Liver (tissue), 9 donors: ENCODE measurements around the gene USH1G. TPM values are rescaled to one million over a fixed set of nuclear protein-coding genes. Genes with fewer than 3 reads are reported as not detected.

Experiments
- DNase-seq: peaks from one replicate; pipeline ENCODE4 v3.0.0-alpha.2; 2017; ENCODE audit warnings: low spot score
- H3K27ac ChIP-seq, 2 donors: one replicate each; pipeline ENCODE4 v1.7.0; 2013; ENCODE audit warnings: inconsistent platforms in 2 of 2, low read length in 2 of 2, control low read depth in 1 of 2, low read depth in 1 of 2, mild to moderate bottlenecking in 1 of 2
- H3K27me3 ChIP-seq, 4 donors: one replicate each; pipeline versions ENCODE4 v1.6.1 to v1.7.0; 2013; ENCODE audit warnings: low read length in 3 of 4, inconsistent platforms in 1 of 4, mild to moderate bottlenecking in 1 of 4, moderate library complexity in 1 of 4; ENCODE audit not compliant: control insufficient read depth in 4 of 4, insufficient read depth in 4 of 4
- H3K36me3 ChIP-seq, 4 donors: one replicate each; pipeline versions ENCODE4 v1.6.1 to v1.7.0; 2013; ENCODE audit warnings: low read length in 3 of 4, mild to moderate bottlenecking in 3 of 4, low read depth in 1 of 4, moderate library complexity in 1 of 4; ENCODE audit not compliant: control insufficient read depth in 4 of 4, insufficient read depth in 3 of 4
- H3K4me1 ChIP-seq, 4 donors: one replicate each; pipeline versions ENCODE4 v1.6.1 to v1.7.0; 2013; ENCODE audit warnings: low read length in 3 of 4, mild to moderate bottlenecking in 3 of 4, moderate library complexity in 1 of 4; ENCODE audit not compliant: control insufficient read depth in 4 of 4, insufficient read depth in 4 of 4
- H3K4me3 ChIP-seq, 3 donors: one replicate each; pipeline versions ENCODE4 v1.6.1 to v1.7.0; 2013; ENCODE audit warnings: low read length in 3 of 3, control low read depth in 1 of 3, low read depth in 1 of 3, mild to moderate bottlenecking in 1 of 3
- H3K9ac ChIP-seq, 2 donors: one replicate each; pipeline ENCODE4 v1.7.0; 2013; ENCODE audit warnings: low read length in 2 of 2, mild to moderate bottlenecking in 2 of 2, moderate library complexity in 2 of 2, control low read depth in 1 of 2, low read depth in 1 of 2
- H3K9me3 ChIP-seq, 4 donors: one replicate each; pipeline versions ENCODE4 v1.6.1 to v1.7.0; 2013; ENCODE audit warnings: low read length in 3 of 4; ENCODE audit not compliant: control insufficient read depth in 4 of 4
- FOXA1 ChIP-seq: IDR thresholded peaks from 2 replicates; pipeline ENCODE4 v1.6.1; 2016; ENCODE audit warnings: antibody characterized with exemption
- GABPA ChIP-seq, 2 donors: IDR thresholded peaks in 1 of 2; conservative IDR thresholded peaks in 1 of 2; 2 replicates each; pipeline ENCODE4 v1.6.1; 2016; ENCODE audit warnings: antibody characterized with exemption in 2 of 2, mild to moderate bottlenecking in 1 of 2, moderate library complexity in 1 of 2
- HNF4A ChIP-seq, 2 donors: conservative IDR thresholded peaks; 2 replicates each; pipeline ENCODE4 v1.6.1; 2016; ENCODE audit warnings: antibody characterized with exemption in 2 of 2, mild to moderate bottlenecking in 2 of 2
- JUND ChIP-seq, 2 donors: IDR thresholded peaks; 2 replicates each; pipeline ENCODE4 v1.6.1; 2016; ENCODE audit warnings: antibody characterized with exemption in 2 of 2
- NR2F2 ChIP-seq: IDR thresholded peaks from 2 replicates; pipeline ENCODE4 v1.6.1; 2016; ENCODE audit warnings: antibody characterized with exemption
- RAD21 ChIP-seq, 2 donors: IDR thresholded peaks; 2 replicates each; pipeline ENCODE4 v1.6.1; 2016; ENCODE audit warnings: antibody characterized with exemption in 2 of 2, mild to moderate bottlenecking in 2 of 2
- SP1 ChIP-seq: IDR thresholded peaks from 2 replicates; pipeline ENCODE4 v1.6.1; 2018; ENCODE audit warnings: antibody characterized with exemption, mild to moderate bottlenecking
- YY1 ChIP-seq: IDR thresholded peaks from 2 replicates; pipeline ENCODE4 v1.6.1; 2016; ENCODE audit warnings: antibody characterized with exemption, mild to moderate bottlenecking
- WGBS: extraction: QIAGEN DNeasy Blood & Tissue Kit; methylation state at CpG from one replicate; pipeline ENCODE4 v1.1.7; 2013; 5-methylcytosine and 5-hydroxymethylcytosine counted together
- polyA plus RNA-seq, 2 donors: library from polyadenylated mRNA; stranded (reverse) in 1 of 2; unstranded in 1 of 2; fragments of 200-250 nt in 1 of 2; fragments of >200 nt in 1 of 2; fragmentation: Nextera tagmentation in 1 of 2; extraction: Ambion mirVana in 1 of 2; gene quantifications; one replicate each; pipeline versions ENCODE4 v1.2.1 to v1.2.3, GENCODE V29; 2013 to 2015
- total RNA-seq, 2 donors: library from RNA; depleted of rRNA; stranded (reverse); fragments of >200 nt; gene quantifications; one replicate each; pipeline ENCODE4 v1.2.3, GENCODE V29; 2014
- TF ChIP-seq, protein P1 (sequence below): IDR thresholded peaks from 2 replicates; pipeline ENCODE4 v1.6.1; 2016; ENCODE audit warnings: antibody characterized with exemption
- TF ChIP-seq, protein P2 (sequence below): IDR thresholded peaks from 2 replicates; pipeline ENCODE4 v1.6.1; 2016; ENCODE audit warnings: antibody characterized with exemption, mild to moderate bottlenecking
- donor health status: healthy.
- donor health status: healthy.
- donor health status: healthy.
- donor health status: healthy.
- donor health status: healthy.

USH1G gene
- total and polyA plus RNA-seq, 4 donors = under 0.01 TPM; not detected in 3

DNA sequence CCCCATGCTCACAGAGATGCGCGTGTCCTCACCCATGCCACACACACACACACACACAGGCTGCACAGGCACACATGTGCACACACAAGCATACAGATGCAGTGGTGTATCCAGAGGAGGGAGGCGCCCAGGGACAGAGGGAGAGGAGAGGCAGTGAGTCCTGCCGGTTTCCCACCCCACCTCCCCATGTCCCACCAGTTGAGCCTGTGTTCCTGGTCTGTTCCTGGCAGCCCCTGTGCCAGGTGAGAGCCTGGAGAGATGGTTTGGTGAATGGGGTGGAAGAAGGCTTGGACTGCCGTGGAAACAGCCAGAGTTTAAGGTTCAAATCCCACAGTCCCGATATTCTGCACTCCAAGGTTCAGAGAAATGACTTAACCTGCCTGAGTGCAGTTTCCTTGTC is 19.4 kb downstream of the USH1G start:
- H3K27me3 ChIP-seq = peaks cover 0 to 3% (median under 1%) of the 10 kb centered on the region in 4 donors
- no peaks in the 10 kb centered on the region for H3K36me3 ChIP-seq
- DNase-seq = no peak
- H3K27ac ChIP-seq = no peak overlapping the region
- no peaks in the 10 kb centered on the region for H3K4me1 ChIP-seq
- TF ChIP-seq, protein P1, sequence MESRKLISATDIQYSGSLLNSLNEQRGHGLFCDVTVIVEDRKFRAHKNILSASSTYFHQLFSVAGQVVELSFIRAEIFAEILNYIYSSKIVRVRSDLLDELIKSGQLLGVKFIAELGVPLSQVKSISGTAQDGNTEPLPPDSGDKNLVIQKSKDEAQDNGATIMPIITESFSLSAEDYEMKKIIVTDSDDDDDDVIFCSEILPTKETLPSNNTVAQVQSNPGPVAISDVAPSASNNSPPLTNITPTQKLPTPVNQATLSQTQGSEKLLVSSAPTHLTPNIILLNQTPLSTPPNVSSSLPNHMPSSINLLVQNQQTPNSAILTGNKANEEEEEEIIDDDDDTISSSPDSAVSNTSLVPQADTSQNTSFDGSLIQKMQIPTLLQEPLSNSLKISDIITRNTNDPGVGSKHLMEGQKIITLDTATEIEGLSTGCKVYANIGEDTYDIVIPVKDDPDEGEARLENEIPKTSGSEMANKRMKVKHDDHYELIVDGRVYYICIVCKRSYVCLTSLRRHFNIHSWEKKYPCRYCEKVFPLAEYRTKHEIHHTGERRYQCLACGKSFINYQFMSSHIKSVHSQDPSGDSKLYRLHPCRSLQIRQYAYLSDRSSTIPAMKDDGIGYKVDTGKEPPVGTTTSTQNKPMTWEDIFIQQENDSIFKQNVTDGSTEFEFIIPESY = no peak
- no peak for TF ChIP-seq FOXA1
- no peak for TF ChIP-seq YY1
- no peak for TF ChIP-seq SP1
- TF ChIP-seq RAD21 (IDR thresholded peaks at IDR 0.05) = no peak
- no peak for TF ChIP-seq NR2F2
- TF ChIP-seq, protein P2, sequence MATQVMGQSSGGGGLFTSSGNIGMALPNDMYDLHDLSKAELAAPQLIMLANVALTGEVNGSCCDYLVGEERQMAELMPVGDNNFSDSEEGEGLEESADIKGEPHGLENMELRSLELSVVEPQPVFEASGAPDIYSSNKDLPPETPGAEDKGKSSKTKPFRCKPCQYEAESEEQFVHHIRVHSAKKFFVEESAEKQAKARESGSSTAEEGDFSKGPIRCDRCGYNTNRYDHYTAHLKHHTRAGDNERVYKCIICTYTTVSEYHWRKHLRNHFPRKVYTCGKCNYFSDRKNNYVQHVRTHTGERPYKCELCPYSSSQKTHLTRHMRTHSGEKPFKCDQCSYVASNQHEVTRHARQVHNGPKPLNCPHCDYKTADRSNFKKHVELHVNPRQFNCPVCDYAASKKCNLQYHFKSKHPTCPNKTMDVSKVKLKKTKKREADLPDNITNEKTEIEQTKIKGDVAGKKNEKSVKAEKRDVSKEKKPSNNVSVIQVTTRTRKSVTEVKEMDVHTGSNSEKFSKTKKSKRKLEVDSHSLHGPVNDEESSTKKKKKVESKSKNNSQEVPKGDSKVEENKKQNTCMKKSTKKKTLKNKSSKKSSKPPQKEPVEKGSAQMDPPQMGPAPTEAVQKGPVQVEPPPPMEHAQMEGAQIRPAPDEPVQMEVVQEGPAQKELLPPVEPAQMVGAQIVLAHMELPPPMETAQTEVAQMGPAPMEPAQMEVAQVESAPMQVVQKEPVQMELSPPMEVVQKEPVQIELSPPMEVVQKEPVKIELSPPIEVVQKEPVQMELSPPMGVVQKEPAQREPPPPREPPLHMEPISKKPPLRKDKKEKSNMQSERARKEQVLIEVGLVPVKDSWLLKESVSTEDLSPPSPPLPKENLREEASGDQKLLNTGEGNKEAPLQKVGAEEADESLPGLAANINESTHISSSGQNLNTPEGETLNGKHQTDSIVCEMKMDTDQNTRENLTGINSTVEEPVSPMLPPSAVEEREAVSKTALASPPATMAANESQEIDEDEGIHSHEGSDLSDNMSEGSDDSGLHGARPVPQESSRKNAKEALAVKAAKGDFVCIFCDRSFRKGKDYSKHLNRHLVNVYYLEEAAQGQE = no peak
- TF ChIP-seq HNF4A (conservative IDR thresholded peaks at IDR 0.05) = no peak
- no peak overlapping the region for H3K4me3 ChIP-seq
- H3K9ac ChIP-seq = no peak overlapping the region
- no peaks in the 10 kb centered on the region for H3K9me3 ChIP-seq
- 67% methylated on average over 6 of the region's 6 CpGs for WGBS

DNA sequence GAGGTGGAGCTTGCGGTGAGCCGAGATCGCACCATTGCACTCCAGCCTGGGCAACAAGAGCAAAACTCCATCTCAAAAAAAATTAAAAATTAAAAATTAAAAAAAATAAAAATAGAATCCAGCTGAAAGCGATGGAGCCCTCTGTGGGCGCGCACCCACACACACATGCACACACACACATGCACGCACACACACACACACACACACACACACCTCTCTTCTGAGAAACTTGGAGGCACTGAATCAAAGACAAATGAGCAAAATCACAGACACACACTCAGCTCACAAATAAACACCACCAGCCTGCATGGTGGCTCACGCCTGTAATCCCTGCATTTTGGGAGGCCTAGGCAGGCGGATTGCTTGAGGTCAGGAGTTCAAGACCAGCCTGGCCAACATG is 20.0 kb downstream of the USH1G start:
- DNase-seq = no peak
- WGBS = 83% methylated on average over 9 of the region's 9 CpGs
- Histone ChIP-seq H3K9ac (no peak overlapping the region), H3K27me3 (peaks cover 0 to 3% (median under 1%) of the 10 kb centered on the region in 4 donors), H3K4me3 (no peak overlapping the region), H3K4me1 (no peaks in the 10 kb centered on the region), H3K27ac (no peak overlapping the region), H3K9me3 (no peaks in the 10 kb centered on the region), H3K36me3 (no peaks in the 10 kb centered on the region)
- TF ChIP-seq GABPA (IDR thresholded peaks at IDR 0.05 in 1 of 2, conservative IDR thresholded peaks at IDR 0.05 in 1 of 2) = no peak

DNA sequence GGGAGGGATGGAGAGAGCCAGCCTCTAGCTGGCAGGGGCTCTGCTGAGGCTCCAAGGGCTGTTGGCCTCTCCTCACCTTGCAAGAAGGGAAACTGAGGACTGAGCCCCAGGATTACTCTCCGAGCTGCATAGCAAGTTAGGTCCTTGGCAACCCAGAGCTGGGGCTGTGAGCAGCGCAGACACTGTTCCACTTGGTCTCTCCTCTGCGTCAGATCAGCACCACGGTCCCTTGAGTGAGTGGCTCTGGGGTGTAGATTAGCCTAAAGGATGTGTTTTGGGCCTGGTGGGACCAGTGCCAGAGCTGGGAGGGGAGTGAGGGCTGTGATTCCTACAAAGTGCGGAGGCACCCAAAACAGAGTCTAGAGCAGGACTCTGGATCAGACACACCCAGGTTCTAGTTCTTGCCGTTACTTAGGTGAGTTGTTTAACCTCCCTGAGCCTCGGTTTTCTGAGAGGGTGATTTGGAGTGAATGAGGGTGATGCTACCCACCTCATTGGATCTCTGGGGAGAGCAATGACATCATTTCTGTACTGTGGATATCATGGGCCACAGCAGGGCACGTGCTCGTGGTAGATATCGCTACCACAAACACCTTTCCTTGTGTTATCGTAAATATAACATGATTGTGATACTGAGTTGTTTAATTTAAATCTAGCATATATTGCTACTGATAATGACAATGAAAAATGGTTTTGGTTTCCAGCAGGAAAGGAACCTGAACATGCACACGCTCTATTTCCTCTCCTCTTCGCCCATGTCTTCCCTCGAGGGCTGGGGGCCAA is 21.5 kb downstream of the USH1G start:
- H3K9ac ChIP-seq = no peak overlapping the region
- H3K27me3 ChIP-seq = peaks cover 0 to 3% (median under 1%) of the 10 kb centered on the region in 4 donors
- H3K27ac ChIP-seq = no peak overlapping the region
- no peak overlapping the region for H3K4me3 ChIP-seq
- DNase-seq = no peak
- H3K4me1 ChIP-seq = no peaks in the 10 kb centered on the region
- H3K36me3 ChIP-seq = no peaks in the 10 kb centered on the region
- no peak for TF ChIP-seq JUND (IDR thresholded peaks at IDR 0.05)
- no peak for TF ChIP-seq HNF4A (conservative IDR thresholded peaks at IDR 0.05)
- H3K9me3 ChIP-seq = no peaks in the 10 kb centered on the region
- WGBS = 77% methylated on average over 14 of the region's 14 CpGs
